ENCODE results near the gene PDIA3. TPM values are rescaled to one million over a fixed set of nuclear protein-coding genes. Genes with fewer than 3 reads are reported as not detected.
"Not testable (repeated sequence)": the region's sequence is repeated elsewhere in the genome, so short reads cannot be mapped to it uniquely, and the experiment has no call there.

PDIA3 gene
- total RNA-seq, 1 experiment from 2014 or later: 538 TPM

GRCh38 chr15:43808960-43809678 lies 62.9 kb downstream of the PDIA3 start:
- in situ Hi-C loops (cut with HindIII; ENCODE audit: low pct_unique_long_range_greater_than_20kb, low sequenced_read_pairs) (no loop called here), intact Hi-C loops (cut with micrococcal nuclease; ENCODE audit: unreplicated experiment) (no loop called here)
- ATAC-seq: no peak
- no peak for DNase-seq (ENCODE audit: low read depth, low spot score)
- Histone ChIP-seq H3K27ac (ENCODE audit: low read length) (no peak overlapping the region), H3K4me1 (ENCODE audit: control insufficient read depth, insufficient read depth, low read length) (no peaks in the 10 kb centered on the region), H3K36me3 (ENCODE audit: control insufficient read depth, insufficient read depth, low read length) (peaks cover 33% of the 10 kb centered on the region), H3K9me3 (ENCODE audit: control insufficient read depth, insufficient read depth, low read depth, low read length) (no peaks in the 10 kb centered on the region), H3K27me3 (ENCODE audit: control insufficient read depth, insufficient read depth, low read length) (no peaks in the 10 kb centered on the region), H3K4me3 (ENCODE audit: low read depth in 2 of 2, low read length in 2 of 2) (no peak overlapping the region)
- no TSS peak for BruUV-seq (replicated peaks)
- ChIA-PET CTCF (no interaction called here), POLR2A (no interaction called here)
- TF ChIP-seq SIN3A (IDR thresholded peaks at IDR 0.05; ENCODE audit: borderline replicate concordance, insufficient read depth, low read depth, low read length): no peak
- no peak for TF ChIP-seq POLR2AphosphoS5 (IDR thresholded peaks at IDR 0.05; ENCODE audit: low read depth, low read length)
- TF ChIP-seq TCF7L2 (IDR thresholded peaks at IDR 0.05; ENCODE audit: low read depth, low read length): no peak
- no peak for TF ChIP-seq REST (IDR thresholded peaks at IDR 0.05; ENCODE audit: insufficient read depth in 1 of 2, low read depth in 2 of 2, low read length in 1 of 2)
- TF ChIP-seq CTCF (IDR thresholded peaks at IDR 0.05): no peak

- H3K4me1 ChIP-seq (ENCODE audit: control insufficient read depth, insufficient read depth, low read length); BruUV-seq (replicated peaks); DNase-seq (ENCODE audit: low read depth, low spot score); ATAC-seq; H3K27ac ChIP-seq (ENCODE audit: low read length); H3K27me3 ChIP-seq (ENCODE audit: control insufficient read depth, insufficient read depth, low read length); POLR2A ChIA-PET; CTCF ChIA-PET; in situ Hi-C loops (cut with HindIII; ENCODE audit: low pct_unique_long_range_greater_than_20kb, low sequenced_read_pairs); H3K4me3 ChIP-seq (ENCODE audit: low read depth in 2 of 2, low read length in 2 of 2); intact Hi-C loops (cut with micrococcal nuclease; ENCODE audit: unreplicated experiment); H3K9me3 ChIP-seq (ENCODE audit: control insufficient read depth, insufficient read depth, low read depth, low read length): not testable (repeated sequence)
- peaks cover 18% of the 10 kb centered on the region for H3K36me3 ChIP-seq (ENCODE audit: control insufficient read depth, insufficient read depth, low read length)
These were observed 68.8 kb downstream of the PDIA3 start for GRCh38 chr15:43815064-43815463.

GRCh38 chr15:43821505-43821904 lies 75.3 kb downstream of the PDIA3 start:
- TF ChIP-seq SIN3A (IDR thresholded peaks at IDR 0.05; ENCODE audit: borderline replicate concordance, insufficient read depth, low read depth, low read length) (no peak), CTCF (IDR thresholded peaks at IDR 0.05) (no peak), REST (IDR thresholded peaks at IDR 0.05; ENCODE audit: insufficient read depth in 1 of 2, low read depth in 2 of 2, low read length in 1 of 2) (no peak), POLR2AphosphoS5 (IDR thresholded peaks at IDR 0.05; ENCODE audit: low read depth, low read length) (no peak), TCF7L2 (IDR thresholded peaks at IDR 0.05; ENCODE audit: low read depth, low read length) (no peak)
- POLR2A ChIA-PET: no interaction called here
- H3K27ac ChIP-seq (ENCODE audit: low read length): no peak overlapping the region
- no TSS peak for BruUV-seq (replicated peaks)
- no peak for DNase-seq (ENCODE audit: low read depth, low spot score)
- no peak for ATAC-seq
- intact Hi-C loops (cut with micrococcal nuclease; ENCODE audit: unreplicated experiment) (no loop called here), in situ Hi-C loops (cut with HindIII; ENCODE audit: low pct_unique_long_range_greater_than_20kb, low sequenced_read_pairs) (no loop called here)
- CTCF ChIA-PET: no interaction called here
- no peaks in the 10 kb centered on the region for H3K27me3 ChIP-seq (ENCODE audit: control insufficient read depth, insufficient read depth, low read length)
- no peak overlapping the region for H3K4me3 ChIP-seq (ENCODE audit: low read depth in 2 of 2, low read length in 2 of 2)
- H3K9me3 ChIP-seq (ENCODE audit: control insufficient read depth, insufficient read depth, low read depth, low read length): no peaks in the 10 kb centered on the region
- 0 out of 2 replicates have a peak, but pooled peaks cover 4% of the 10 kb centered on the region for H3K4me1 ChIP-seq (ENCODE audit: control insufficient read depth, insufficient read depth, low read length)
- H3K36me3 ChIP-seq (ENCODE audit: control insufficient read depth, insufficient read depth, low read length): peaks cover 3% of the 10 kb centered on the region; the same call in 1 of the 2 replicates

Measured in Panc1 (cell line).